Mesendoderm (in vitro differentiated cells): ENCODE measurements around the gene HMGCS2.

Experiments
- DNase-seq: peaks from one replicate; pipeline ENCODE4 v3.0.0; 2013
- H2AK5ac ChIP-seq: 2 replicates; pipeline ENCODE4 v1.6.1; 2013; ENCODE audit warnings: low read length, inconsistent platforms
- H2BK120ac ChIP-seq: 2 replicates; pipeline ENCODE4 v1.6.1; 2013; ENCODE audit warnings: low read depth, mild to moderate bottlenecking, low read length, moderate library complexity, mixed read lengths
- H2BK15ac ChIP-seq: replicated peaks from 2 replicates; pipeline ENCODE4 v1.6.1; 2013; ENCODE audit warnings: low read depth, mild to moderate bottlenecking, moderate library complexity
- H2BK5ac ChIP-seq: 2 replicates; pipeline ENCODE4 v1.6.1; 2013; ENCODE audit warnings: low read length, inconsistent platforms
- H3K18ac ChIP-seq: 2 replicates; pipeline ENCODE4 v1.6.1; 2013; ENCODE audit warnings: mild to moderate bottlenecking, low read length, mixed read lengths
- H3K23ac ChIP-seq: one replicate; pipeline ENCODE4 v1.6.1; 2013; ENCODE audit warnings: low read length
- H3K27ac ChIP-seq: 2 replicates; pipeline ENCODE4 v1.5.1; 2013; ENCODE audit warnings: low read depth, mild to moderate bottlenecking, inconsistent platforms, low read length, moderate library complexity
- H3K27me3 ChIP-seq: 2 replicates; pipeline ENCODE4 v1.6.1; 2013; ENCODE audit warnings: low read length, control low read depth, mild to moderate bottlenecking, inconsistent platforms; ENCODE audit not compliant: insufficient read depth, poor library complexity
- H3K36me3 ChIP-seq: 2 replicates; pipeline ENCODE4 v1.6.1; 2013; ENCODE audit warnings: low read length, inconsistent platforms; ENCODE audit not compliant: control insufficient read depth, insufficient read depth
- H3K4ac ChIP-seq: one replicate; pipeline ENCODE4 v1.6.1; 2013; ENCODE audit warnings: low read depth, mild to moderate bottlenecking, low read length, moderate library complexity
- H3K4me1 ChIP-seq: 2 replicates; pipeline ENCODE4 v1.6.1; 2013; ENCODE audit warnings: low read depth, low read length, inconsistent platforms; ENCODE audit not compliant: control insufficient read depth
- H3K4me2 ChIP-seq: 2 replicates; pipeline ENCODE4 v1.6.1; 2013; ENCODE audit warnings: low read length
- H3K4me3 ChIP-seq: 2 replicates; pipeline ENCODE4 v1.5.1; 2013; ENCODE audit warnings: mild to moderate bottlenecking, low read length
- H3K56ac ChIP-seq: one replicate; pipeline ENCODE4 v1.6.1; 2013; ENCODE audit warnings: low read length
- H3K79me1 ChIP-seq: 2 replicates; pipeline ENCODE4 v1.6.1; 2013; ENCODE audit warnings: low read length, inconsistent platforms
- H3K79me2 ChIP-seq: 2 replicates; pipeline ENCODE4 v1.6.1; 2013; ENCODE audit warnings: mild to moderate bottlenecking, low read length; ENCODE audit not compliant: control insufficient read depth, insufficient read depth
- H3K9ac ChIP-seq: 2 replicates; pipeline ENCODE4 v1.6.1; 2013; ENCODE audit warnings: low read length, inconsistent platforms
- H4K5ac ChIP-seq: one replicate; pipeline ENCODE4 v1.6.1; 2013; ENCODE audit warnings: low read length
- H4K8ac ChIP-seq: one replicate; pipeline ENCODE4 v1.6.1; 2013; ENCODE audit warnings: low read depth, mild to moderate bottlenecking, control low read depth, low read length, moderate library complexity
- WGBS: extraction: QIAGEN DNeasy Blood & Tissue Kit; methylation state at CpG from one replicate; pipeline ENCODE4 v1.1.7; 2013; ENCODE audit warnings: low lambda C conversion rate, missing lambda C conversion rate; ENCODE audit not compliant: insufficient coverage; ENCODE audit errors: extremely low coverage; 5-methylcytosine and 5-hydroxymethylcytosine counted together

Gene HMGCS2

GRCh38 chr1:119811985-119812557 is 43.4 kb upstream of the HMGCS2 start:
- H2AK5ac ChIP-seq, result no peak overlapping the region
- no peaks in the 10 kb centered on the region for H3K79me2 ChIP-seq
- no peak overlapping the region for H3K9ac ChIP-seq
- H4K5ac ChIP-seq, result no peak overlapping the region
- H3K4me3 ChIP-seq, result no peak overlapping the region
- H3K79me1 ChIP-seq, result no peaks in the 10 kb centered on the region
- no peak overlapping the region for H3K4me2 ChIP-seq
- H3K23ac ChIP-seq, result no peak overlapping the region
- H3K36me3 ChIP-seq, result no peaks in the 10 kb centered on the region
- no peak for DNase-seq
- no peak overlapping the region for H2BK15ac ChIP-seq
- no peak overlapping the region for H4K8ac ChIP-seq
- no peaks in the 10 kb centered on the region for H3K27me3 ChIP-seq
- H3K56ac ChIP-seq, result no peak overlapping the region
- no peak overlapping the region for H3K18ac ChIP-seq
- H3K27ac ChIP-seq, result no peak overlapping the region
- H3K4me1 ChIP-seq, result no peaks in the 10 kb centered on the region
- WGBS, result no CpG with 5 or more reads among the region's 2 CpGs
- H2BK5ac ChIP-seq, result no peak overlapping the region
- no peak overlapping the region for H2BK120ac ChIP-seq
- H3K4ac ChIP-seq, result no peak overlapping the region

GRCh38 chr1:119811387-119811786 is 42.7 kb upstream of the HMGCS2 start, which contains the start of gene REG4:
TSS of gene REG4 (minus strand) at chr1:119811460. CDS start at chr1:119808769, 2,691 bp downstream.
- Histone ChIP-seq H2BK120ac (no peak within 1 kb of the TSS), H3K27me3 (no peaks in the 10 kb centered on the region), H3K4me1 (no peaks in the 10 kb centered on the region), H3K27ac (no peak within 1 kb of the TSS), H3K23ac (no peak within 1 kb of the TSS), H3K4me2 (no peak within 1 kb of the TSS), H3K79me1 (no peaks in the 10 kb centered on the region), H2BK5ac (no peak within 1 kb of the TSS), H4K8ac (no peak within 1 kb of the TSS), H2BK15ac (no peak within 1 kb of the TSS), H2AK5ac (no peak within 1 kb of the TSS), H3K9ac (no peak within 1 kb of the TSS), H3K4me3 (no peak within 1 kb of the TSS), H3K56ac (no peak within 1 kb of the TSS), H3K4ac (no peak within 1 kb of the TSS), H4K5ac (no peak within 1 kb of the TSS), H3K36me3 (no peaks in the 10 kb centered on the region), H3K79me2 (no peaks in the 10 kb centered on the region), H3K18ac (no peak within 1 kb of the TSS)
- no peak for DNase-seq
- no CpG with 5 or more reads among the region's 7 CpGs for WGBS

GRCh38 chr1:119808972-119809550 is 40.4 kb upstream of the HMGCS2 start:
- Histone ChIP-seq H4K8ac (no peak overlapping the region), H3K4ac (no peak overlapping the region), H3K56ac (no peak overlapping the region), H2BK5ac (no peak overlapping the region), H2BK120ac (no peak overlapping the region), H3K36me3 (no peaks in the 10 kb centered on the region), H3K79me1 (no peaks in the 10 kb centered on the region), H3K4me1 (no peaks in the 10 kb centered on the region), H3K27ac (no peak overlapping the region), H3K4me2 (no peak overlapping the region), H4K5ac (no peak overlapping the region), H3K4me3 (no peak overlapping the region), H3K27me3 (no peaks in the 10 kb centered on the region), H3K9ac (no peak overlapping the region), H3K18ac (no peak overlapping the region), H2AK5ac (no peak overlapping the region), H2BK15ac (no peak overlapping the region), H3K79me2 (no peaks in the 10 kb centered on the region), H3K23ac (no peak overlapping the region)
- no CpG with 5 or more reads among the region's 6 CpGs for WGBS
- peak; percentile 75 for DNase-seq

GRCh38 chr1:119808491-119808890 is 39.8 kb upstream of the HMGCS2 start:
- no peak overlapping the region for H2AK5ac ChIP-seq

GRCh38 chr1:119806489-119806888 is 37.8 kb upstream of the HMGCS2 start:
- Histone ChIP-seq H3K27ac (no peak overlapping the region), H3K23ac (no peak overlapping the region), H2BK120ac (no peak overlapping the region), H3K56ac (no peak overlapping the region), H3K36me3 (no peaks in the 10 kb centered on the region), H3K79me1 (no peaks in the 10 kb centered on the region), H2BK5ac (no peak overlapping the region), H2AK5ac (no peak overlapping the region), H3K79me2 (no peaks in the 10 kb centered on the region), H3K18ac (no peak overlapping the region), H4K8ac (no peak overlapping the region), H2BK15ac (no peak overlapping the region), H3K4me2 (no peak overlapping the region), H3K4me3 (no peak overlapping the region), H3K27me3 (no peaks in the 10 kb centered on the region), H4K5ac (no peak overlapping the region), H3K4me1 (no peaks in the 10 kb centered on the region), H3K4ac (no peak overlapping the region), H3K9ac (no peak overlapping the region)
- no CpG with 5 or more reads among the region's 4 CpGs for WGBS
- DNase-seq, result no peak

More at GRCh38 chr1:119808491-119808890, 39.8 kb upstream of the HMGCS2 start:
- WGBS, result no CpG with 5 or more reads among the region's 3 CpGs
- Histone ChIP-seq H2BK5ac (no peak overlapping the region), H2BK15ac (no peak overlapping the region), H3K79me2 (no peaks in the 10 kb centered on the region), H4K5ac (no peak overlapping the region), H3K9ac (no peak overlapping the region), H3K4me2 (no peak overlapping the region), H3K18ac (no peak overlapping the region), H4K8ac (no peak overlapping the region), H3K4me3 (no peak overlapping the region), H3K4me1 (no peaks in the 10 kb centered on the region), H3K36me3 (no peaks in the 10 kb centered on the region), H3K56ac (no peak overlapping the region), H3K23ac (no peak overlapping the region), H3K27ac (no peak overlapping the region), H3K79me1 (no peaks in the 10 kb centered on the region), H3K27me3 (no peaks in the 10 kb centered on the region), H3K4ac (no peak overlapping the region), H2BK120ac (no peak overlapping the region)
- no peak for DNase-seq

- no peak overlapping the region for H2BK5ac ChIP-seq
- no peaks in the 10 kb centered on the region for H3K27me3 ChIP-seq
- H3K4ac ChIP-seq, result no peak overlapping the region
- no peak overlapping the region for H3K18ac ChIP-seq
- no peaks in the 10 kb centered on the region for H3K79me2 ChIP-seq
- H3K23ac ChIP-seq, result no peak overlapping the region
- H4K5ac ChIP-seq, result no peak overlapping the region
- H3K79me1 ChIP-seq, result no peaks in the 10 kb centered on the region
- no peak overlapping the region for H3K56ac ChIP-seq
- WGBS, result no CpG with 5 or more reads among the region's 13 CpGs
- H3K27ac ChIP-seq, result no peak overlapping the region
- H2BK15ac ChIP-seq, result no peak overlapping the region
- no peaks in the 10 kb centered on the region for H3K36me3 ChIP-seq
- no peak overlapping the region for H2AK5ac ChIP-seq
- H3K9ac ChIP-seq, result no peak overlapping the region
- no peak overlapping the region for H3K4me2 ChIP-seq
- H4K8ac ChIP-seq, result no peak overlapping the region
- no peak overlapping the region for H3K4me3 ChIP-seq
- no peak for DNase-seq
- no peak overlapping the region for H2BK120ac ChIP-seq
- no peaks in the 10 kb centered on the region for H3K4me1 ChIP-seq
Observed at GRCh38 chr1:119805746-119806145, 37.0 kb upstream of the HMGCS2 start.
